Measurements from ENCODE around the gene SLC6A19. TPM values are rescaled to one million over a fixed set of nuclear protein-coding genes. Genes with fewer than 3 reads are reported as not detected.

The SLC6A19 gene
- total and polyA plus RNA-seq, 4 donors: 0.06 TPM; not detected in 3

DNA sequence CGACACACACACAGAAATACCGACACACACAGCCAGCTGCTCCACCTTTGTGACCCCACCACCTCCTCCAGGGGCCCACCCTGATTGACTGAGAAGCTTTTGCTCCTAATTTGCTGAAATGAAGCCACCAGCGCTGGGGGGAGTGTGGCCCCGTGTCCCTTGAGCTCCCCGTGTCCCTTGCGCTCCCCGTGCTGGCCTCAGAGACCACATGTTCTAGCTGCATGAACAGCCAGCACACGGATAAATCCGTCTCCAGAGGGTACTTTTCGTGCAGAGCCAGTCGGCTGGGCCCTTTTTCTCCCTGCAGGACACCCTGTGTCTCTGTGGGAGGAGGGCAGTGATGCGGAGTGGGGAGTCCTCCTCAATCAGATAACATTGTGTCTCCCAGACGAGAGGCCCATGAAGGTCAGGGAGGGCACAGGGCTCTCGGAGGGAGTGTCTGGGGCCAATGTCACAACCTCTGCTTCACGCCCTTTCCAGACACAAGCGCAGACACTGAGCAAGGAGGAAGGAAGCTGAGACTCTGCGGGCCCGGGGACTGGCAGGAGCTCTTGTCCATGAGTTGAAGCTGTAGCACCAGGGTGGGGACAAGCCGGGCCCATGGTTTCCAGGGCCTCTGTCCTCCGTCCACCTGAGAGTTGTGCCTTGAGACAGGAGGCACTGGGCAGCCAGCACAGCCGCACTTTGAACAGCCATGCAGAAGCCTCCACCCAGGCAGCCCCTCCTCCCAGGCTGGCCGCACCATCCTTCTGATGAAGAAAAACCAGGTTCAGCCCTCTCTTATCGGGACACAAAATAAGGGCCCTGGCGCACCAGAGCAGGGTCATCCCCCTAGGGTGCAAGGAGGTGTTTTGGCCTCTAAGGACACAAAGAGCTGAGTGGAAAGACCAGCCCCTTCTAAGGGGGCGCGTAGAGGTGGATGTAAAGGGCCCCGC is 36.4 kb upstream of the SLC6A19 start:
- TF ChIP-seq, protein P1, sequence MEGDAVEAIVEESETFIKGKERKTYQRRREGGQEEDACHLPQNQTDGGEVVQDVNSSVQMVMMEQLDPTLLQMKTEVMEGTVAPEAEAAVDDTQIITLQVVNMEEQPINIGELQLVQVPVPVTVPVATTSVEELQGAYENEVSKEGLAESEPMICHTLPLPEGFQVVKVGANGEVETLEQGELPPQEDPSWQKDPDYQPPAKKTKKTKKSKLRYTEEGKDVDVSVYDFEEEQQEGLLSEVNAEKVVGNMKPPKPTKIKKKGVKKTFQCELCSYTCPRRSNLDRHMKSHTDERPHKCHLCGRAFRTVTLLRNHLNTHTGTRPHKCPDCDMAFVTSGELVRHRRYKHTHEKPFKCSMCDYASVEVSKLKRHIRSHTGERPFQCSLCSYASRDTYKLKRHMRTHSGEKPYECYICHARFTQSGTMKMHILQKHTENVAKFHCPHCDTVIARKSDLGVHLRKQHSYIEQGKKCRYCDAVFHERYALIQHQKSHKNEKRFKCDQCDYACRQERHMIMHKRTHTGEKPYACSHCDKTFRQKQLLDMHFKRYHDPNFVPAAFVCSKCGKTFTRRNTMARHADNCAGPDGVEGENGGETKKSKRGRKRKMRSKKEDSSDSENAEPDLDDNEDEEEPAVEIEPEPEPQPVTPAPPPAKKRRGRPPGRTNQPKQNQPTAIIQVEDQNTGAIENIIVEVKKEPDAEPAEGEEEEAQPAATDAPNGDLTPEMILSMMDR (IDR thresholded peaks at IDR 0.05; ENCODE audit: control extremely low read depth, extremely low read depth): no peak
- no peak overlapping the region for H3K9ac ChIP-seq (ENCODE audit: insufficient read depth in 1 of 2, low read length in 2 of 2)
- H3K4me3 ChIP-seq: no peak overlapping the region
- H3K4me1 ChIP-seq (ENCODE audit: control insufficient read depth in 5 of 5, insufficient read depth in 5 of 5, low read length in 5 of 5): peaks cover 0 to 10% (median 4%) of the 10 kb centered on the region in 5 donors
- H3K9me3 ChIP-seq (ENCODE audit: control insufficient read depth in 4 of 4, insufficient read depth in 3 of 4, low read length in 3 of 4): no peaks in the 10 kb centered on the region
- DNase-seq (no peak), ATAC-seq (ENCODE audit: insufficient read depth, low FRiP score) (no peak)
- H3K27me3 ChIP-seq (ENCODE audit: control insufficient read depth in 3 of 3, insufficient read depth in 3 of 3, low read length in 2 of 3): peaks cover 0 to 3% (median 0%) of the 10 kb centered on the region in 3 donors
- no peak overlapping the region for H3K27ac ChIP-seq (ENCODE audit: low read depth in 1 of 2, low read length in 1 of 2)
- WGBS, 2 donors: 59 to 69% methylated on average over 27 of the region's 27 CpGs
- H3K36me3 ChIP-seq (ENCODE audit: control insufficient read depth in 4 of 4, insufficient read depth in 4 of 4, low read length in 4 of 4): no peaks in the 10 kb centered on the region

DNA sequence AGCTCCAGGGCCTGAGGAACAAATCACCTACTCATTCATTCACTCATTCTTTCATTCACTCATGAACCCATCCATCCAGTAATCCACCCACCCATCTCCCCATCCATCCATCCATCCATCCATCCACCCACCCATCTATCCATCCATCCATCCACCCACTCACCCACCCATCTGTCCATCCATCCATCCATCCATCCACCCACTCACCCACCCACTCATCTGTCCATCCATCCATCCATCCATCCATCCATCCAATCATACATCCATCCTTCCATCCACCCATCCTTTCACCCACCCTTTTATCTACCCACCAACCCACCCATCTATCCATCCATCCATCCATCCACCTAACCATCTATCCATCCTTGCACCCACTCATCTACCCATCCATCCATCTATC is 35.5 kb upstream of the SLC6A19 start:
- TF ChIP-seq, protein P1 (IDR thresholded peaks at IDR 0.05; ENCODE audit: control extremely low read depth, extremely low read depth): no peak
- Histone ChIP-seq H3K36me3 (ENCODE audit: control insufficient read depth in 4 of 4, insufficient read depth in 4 of 4, low read length in 4 of 4) (no peaks in the 10 kb centered on the region), H3K4me3 (no peak overlapping the region), H3K27me3 (ENCODE audit: control insufficient read depth in 3 of 3, insufficient read depth in 3 of 3, low read length in 2 of 3) (no peaks in the 10 kb centered on the region), H3K4me1 (ENCODE audit: control insufficient read depth in 5 of 5, insufficient read depth in 5 of 5, low read length in 5 of 5) (peaks cover 0 to 10% (median 4%) of the 10 kb centered on the region in 5 donors), H3K9me3 (ENCODE audit: control insufficient read depth in 4 of 4, insufficient read depth in 3 of 4, low read length in 3 of 4) (no peaks in the 10 kb centered on the region), H3K9ac (ENCODE audit: insufficient read depth in 1 of 2, low read length in 2 of 2) (no peak overlapping the region), H3K27ac (ENCODE audit: low read depth in 1 of 2, low read length in 1 of 2) (no peak overlapping the region)
- no peak for ATAC-seq (ENCODE audit: insufficient read depth, low FRiP score)
- no peak for DNase-seq

DNA sequence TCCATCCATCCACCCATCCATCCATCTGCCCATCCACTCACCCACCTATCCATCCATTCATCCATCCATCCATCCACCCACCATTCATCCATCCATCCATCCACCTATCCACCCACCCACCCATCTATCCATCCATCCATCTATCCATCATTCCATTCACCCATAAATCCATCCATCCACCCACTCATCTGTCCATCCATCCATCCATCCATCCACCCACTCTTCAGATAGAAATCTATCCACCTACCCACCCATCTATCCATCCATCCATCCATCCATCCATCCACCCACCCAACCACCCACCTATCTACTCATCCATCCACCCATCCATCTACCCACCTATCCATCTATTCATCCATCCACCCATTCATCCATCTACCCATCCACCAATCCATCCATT is 35.0 kb upstream of the SLC6A19 start:
- TF ChIP-seq, protein P1 (IDR thresholded peaks at IDR 0.05; ENCODE audit: control extremely low read depth, extremely low read depth): no peak
- Histone ChIP-seq H3K9me3 (ENCODE audit: control insufficient read depth in 4 of 4, insufficient read depth in 3 of 4, low read length in 3 of 4) (no peaks in the 10 kb centered on the region), H3K36me3 (ENCODE audit: control insufficient read depth in 4 of 4, insufficient read depth in 4 of 4, low read length in 4 of 4) (no peaks in the 10 kb centered on the region), H3K4me3 (no peak overlapping the region), H3K27me3 (ENCODE audit: control insufficient read depth in 3 of 3, insufficient read depth in 3 of 3, low read length in 2 of 3) (no peaks in the 10 kb centered on the region), H3K9ac (ENCODE audit: insufficient read depth in 1 of 2, low read length in 2 of 2) (no peak overlapping the region), H3K27ac (ENCODE audit: low read depth in 1 of 2, low read length in 1 of 2) (no peak overlapping the region), H3K4me1 (ENCODE audit: control insufficient read depth in 5 of 5, insufficient read depth in 5 of 5, low read length in 5 of 5) (peaks cover 0 to 10% (median 4%) of the 10 kb centered on the region in 5 donors)
- ATAC-seq (ENCODE audit: insufficient read depth, low FRiP score) (no peak), DNase-seq (no peak)

All from lung (tissue), 12 donors.